ENCODE results near the gene KIF4A. TPM values are rescaled to one million over a fixed set of nuclear protein-coding genes. Genes with fewer than 3 reads are reported as not detected.

The KIF4A gene
- total RNA-seq, 1 experiment from 2014 or later = 25.7 TPM

GRCh38 chrX:70452143-70452733, 162.3 kb downstream of the KIF4A start:
- Histone ChIP-seq H3K4me3 (ENCODE audit: insufficient read depth, low read depth, low read length) (peak overlapping the region; percentile 45), H3K27me3 (ENCODE audit: control insufficient read depth, insufficient read depth, low read length) (no peaks in the 10 kb centered on the region), H3K36me3 (replicated peaks; ENCODE audit: control insufficient read depth, insufficient read depth, low read length) (no peaks in the 10 kb centered on the region)
- peak; percentile 78 for DNase-seq

GRCh38 chrX:70453024-70453618, 163.2 kb downstream of the KIF4A start:
- no peaks in the 10 kb centered on the region for H3K36me3 ChIP-seq (replicated peaks; ENCODE audit: control insufficient read depth, insufficient read depth, low read length)
- no peak for DNase-seq
- H3K27me3 ChIP-seq (ENCODE audit: control insufficient read depth, insufficient read depth, low read length) = no peaks in the 10 kb centered on the region
- peak overlapping the region; percentile 45; the same call in 1 of the 2 replicates for H3K4me3 ChIP-seq (ENCODE audit: insufficient read depth, low read depth, low read length)

- peak; percentile 96 for DNase-seq
- Histone ChIP-seq H3K27me3 (ENCODE audit: control insufficient read depth, insufficient read depth, low read length) (no peaks in the 10 kb centered on the region), H3K4me3 (ENCODE audit: insufficient read depth, low read depth, low read length) (peak overlapping the region; percentile 78), H3K36me3 (replicated peaks; ENCODE audit: control insufficient read depth, insufficient read depth, low read length) (no peaks in the 10 kb centered on the region)
These were observed 164.8 kb downstream of the KIF4A start for GRCh38 chrX:70454441-70455365.

GRCh38 chrX:70455366-70456202, 165.7 kb downstream of the KIF4A start:
- H3K4me3 ChIP-seq (ENCODE audit: insufficient read depth, low read depth, low read length) = peak overlapping the region; percentile 78
- no peaks in the 10 kb centered on the region; the same call in 1 of the 2 replicates for H3K36me3 ChIP-seq (replicated peaks; ENCODE audit: control insufficient read depth, insufficient read depth, low read length)
- no peak for DNase-seq
- no peaks in the 10 kb centered on the region for H3K27me3 ChIP-seq (ENCODE audit: control insufficient read depth, insufficient read depth, low read length)

- no peaks in the 10 kb centered on the region; the same call in 1 of the 2 replicates for H3K36me3 ChIP-seq (replicated peaks; ENCODE audit: control insufficient read depth, insufficient read depth, low read length)
- no peaks in the 10 kb centered on the region for H3K27me3 ChIP-seq (ENCODE audit: control insufficient read depth, insufficient read depth, low read length)
- no peak for DNase-seq
- H3K4me3 ChIP-seq (ENCODE audit: insufficient read depth, low read depth, low read length) = peak overlapping the region; percentile 78
These were observed 166.4 kb downstream of the KIF4A start for GRCh38 chrX:70456256-70456655.

GRCh38 chrX:70461026-70461425, 171.1 kb downstream of the KIF4A start:
- Histone ChIP-seq H3K27me3 (ENCODE audit: control insufficient read depth, insufficient read depth, low read length) (no peaks in the 10 kb centered on the region), H3K36me3 (replicated peaks; ENCODE audit: control insufficient read depth, insufficient read depth, low read length) (no peaks in the 10 kb centered on the region; the same call in 1 of the 2 replicates), H3K4me3 (ENCODE audit: insufficient read depth, low read depth, low read length) (no peak overlapping the region)
- DNase-seq = no peak

- Histone ChIP-seq H3K36me3 (replicated peaks; ENCODE audit: control insufficient read depth, insufficient read depth, low read length) (no peaks in the 10 kb centered on the region; the same call in 1 of the 2 replicates), H3K27me3 (ENCODE audit: control insufficient read depth, insufficient read depth, low read length) (no peaks in the 10 kb centered on the region), H3K4me3 (ENCODE audit: insufficient read depth, low read depth, low read length) (no peak overlapping the region)
- DNase-seq = no peak
These were observed 174.1 kb downstream of the KIF4A start for GRCh38 chrX:70464051-70464450.

GRCh38 chrX:70466968-70467367, 177.1 kb downstream of the KIF4A start:
- no peak overlapping the region for H3K4me3 ChIP-seq (ENCODE audit: insufficient read depth, low read depth, low read length)
- no peaks in the 10 kb centered on the region for H3K27me3 ChIP-seq (ENCODE audit: control insufficient read depth, insufficient read depth, low read length)
- no peaks in the 10 kb centered on the region for H3K36me3 ChIP-seq (replicated peaks; ENCODE audit: control insufficient read depth, insufficient read depth, low read length)
- DNase-seq = no peak

- no peak for DNase-seq
- no peaks in the 10 kb centered on the region for H3K27me3 ChIP-seq (ENCODE audit: control insufficient read depth, insufficient read depth, low read length)
- H3K36me3 ChIP-seq (replicated peaks; ENCODE audit: control insufficient read depth, insufficient read depth, low read length) = no peaks in the 10 kb centered on the region
- no peak overlapping the region for H3K4me3 ChIP-seq (ENCODE audit: insufficient read depth, low read depth, low read length)
These were observed 178.8 kb downstream of the KIF4A start for GRCh38 chrX:70468709-70469108.

Other genes with a start within 250 kb of the KIF4A start
- 0.26 TPM in 1 of 2 replicates, not detected in the other for gene AWAT2, start 240.2 kb upstream of the KIF4A start, total RNA-seq (2014; rRNA removed; shearing (Covaris generic))
- not detected in 2 replicates for gene OTUD6A, start 227.6 kb upstream of the KIF4A start, total RNA-seq (2014; rRNA removed; shearing (Covaris generic))
- 47.5 and 57.2 TPM in 2 replicates for gene IGBP1, start 156.7 kb upstream of the KIF4A start, total RNA-seq (2014; rRNA removed; shearing (Covaris generic))
- gene DGAT2L6, start 112.6 kb upstream of the KIF4A start, total RNA-seq (2014; rRNA removed; shearing (Covaris generic)) = 0.07 TPM in 1 of 2 replicates, not detected in the other
- gene AWAT1, start 55.4 kb upstream of the KIF4A start, total RNA-seq (2014; rRNA removed; shearing (Covaris generic)) = not detected in 2 replicates
- not detected in 2 replicates for gene P2RY4, start 29.9 kb upstream of the KIF4A start, total RNA-seq (2014; rRNA removed; shearing (Covaris generic))
- gene ARR3, start 21.8 kb upstream of the KIF4A start, total RNA-seq (2014; rRNA removed; shearing (Covaris generic)) = not detected in 2 replicates
- not detected in 2 replicates for gene RAB41, start 7.9 kb upstream of the KIF4A start, total RNA-seq (2014; rRNA removed; shearing (Covaris generic))
- gene PDZD11, start 177 bp upstream of the KIF4A start, total RNA-seq (2014; rRNA removed; shearing (Covaris generic)) = 35.0 and 37.5 TPM in 2 replicates
- 1.5 and 2.0 TPM in 2 replicates for gene GDPD2, start 133.2 kb downstream of the KIF4A start, total RNA-seq (2014; rRNA removed; shearing (Covaris generic))
- gene DLG3, start 154.7 kb downstream of the KIF4A start, total RNA-seq (2014; rRNA removed; shearing (Covaris generic)) = 31.5 and 42.3 TPM in 2 replicates